ENCODE results near the gene PCDHGA9. TPM values are rescaled to one million over a fixed set of nuclear protein-coding genes. Genes with fewer than 3 reads are reported as not detected.
"Not testable (repeated sequence)": the region's sequence is repeated elsewhere in the genome, so short reads cannot be mapped to it uniquely, and the experiment has no call there.

The PCDHGA9 gene
- total RNA-seq, 2 donors from 2014 or later, result 4.9 to 8.2 TPM

DNA sequence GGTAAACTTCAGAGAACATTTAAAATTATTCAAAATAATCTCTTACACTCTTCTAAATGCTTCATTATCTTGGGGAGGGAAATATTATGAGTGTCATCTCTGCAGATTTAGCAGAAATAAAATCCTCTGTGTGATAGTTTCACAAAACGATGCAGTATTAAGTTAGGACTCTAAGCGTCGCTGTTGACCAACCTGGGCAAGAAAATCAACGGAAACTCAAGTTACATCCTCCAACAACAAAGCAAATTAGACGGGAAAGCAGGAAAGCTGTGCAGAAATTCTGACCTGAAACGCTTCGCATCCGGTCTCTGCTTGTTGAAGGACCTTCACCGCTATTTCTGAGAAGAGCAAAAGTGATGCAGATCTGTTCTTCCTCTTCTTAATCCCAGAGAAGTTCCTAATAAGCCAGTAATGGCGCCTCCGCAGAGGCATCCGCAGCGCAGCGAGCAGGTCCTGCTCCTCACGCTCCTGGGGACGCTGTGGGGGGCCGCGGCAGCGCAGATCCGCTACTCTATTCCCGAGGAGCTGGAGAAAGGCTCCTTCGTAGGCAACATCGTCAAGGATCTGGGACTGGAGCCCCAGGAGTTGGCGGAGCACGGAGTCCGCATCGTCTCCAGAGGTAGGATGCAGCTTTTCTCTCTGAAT, 28.8 kb upstream of the PCDHGA9 start, which contains the start of gene PCDHGA6:
TSS of gene PCDHGA6 (plus strand) at position 219 of the 645 bp plus-strand sequence. CDS start at position 412, 193 bp downstream.
- H3K4me3 ChIP-seq, result no peak within 1 kb of the TSS
- no peak within 1 kb of the TSS for H3K27ac ChIP-seq
- DNase-seq, result no peak
- H3K36me3 ChIP-seq (replicated peaks in 1 of 2; ENCODE audit: insufficient read depth in 1 of 2, low read depth in 2 of 2), result no peaks in the 10 kb centered on the region
- 12 to 27% methylated on average over 17 to 27 of the region's 27 CpGs for WGBS, 2 donors
- intact Hi-C loops (cut with DNase I), result no loop called here
- ATAC-seq, result no peak
- TF ChIP-seq, protein P1, sequence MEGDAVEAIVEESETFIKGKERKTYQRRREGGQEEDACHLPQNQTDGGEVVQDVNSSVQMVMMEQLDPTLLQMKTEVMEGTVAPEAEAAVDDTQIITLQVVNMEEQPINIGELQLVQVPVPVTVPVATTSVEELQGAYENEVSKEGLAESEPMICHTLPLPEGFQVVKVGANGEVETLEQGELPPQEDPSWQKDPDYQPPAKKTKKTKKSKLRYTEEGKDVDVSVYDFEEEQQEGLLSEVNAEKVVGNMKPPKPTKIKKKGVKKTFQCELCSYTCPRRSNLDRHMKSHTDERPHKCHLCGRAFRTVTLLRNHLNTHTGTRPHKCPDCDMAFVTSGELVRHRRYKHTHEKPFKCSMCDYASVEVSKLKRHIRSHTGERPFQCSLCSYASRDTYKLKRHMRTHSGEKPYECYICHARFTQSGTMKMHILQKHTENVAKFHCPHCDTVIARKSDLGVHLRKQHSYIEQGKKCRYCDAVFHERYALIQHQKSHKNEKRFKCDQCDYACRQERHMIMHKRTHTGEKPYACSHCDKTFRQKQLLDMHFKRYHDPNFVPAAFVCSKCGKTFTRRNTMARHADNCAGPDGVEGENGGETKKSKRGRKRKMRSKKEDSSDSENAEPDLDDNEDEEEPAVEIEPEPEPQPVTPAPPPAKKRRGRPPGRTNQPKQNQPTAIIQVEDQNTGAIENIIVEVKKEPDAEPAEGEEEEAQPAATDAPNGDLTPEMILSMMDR (IDR thresholded peaks at IDR 0.05), result peak in 4 of 7 experiments; percentile 19 to 36 (median 29)
- no peak for TF ChIP-seq POLR2A (IDR thresholded peaks at IDR 0.05)
- no peaks in the 10 kb centered on the region for H3K27me3 ChIP-seq
- H3K9me3 ChIP-seq, result peaks cover 0 to 81% (median 15%) of the 10 kb centered on the region in 3 donors
- H3K4me1 ChIP-seq, result no peaks in the 10 kb centered on the region

DNA sequence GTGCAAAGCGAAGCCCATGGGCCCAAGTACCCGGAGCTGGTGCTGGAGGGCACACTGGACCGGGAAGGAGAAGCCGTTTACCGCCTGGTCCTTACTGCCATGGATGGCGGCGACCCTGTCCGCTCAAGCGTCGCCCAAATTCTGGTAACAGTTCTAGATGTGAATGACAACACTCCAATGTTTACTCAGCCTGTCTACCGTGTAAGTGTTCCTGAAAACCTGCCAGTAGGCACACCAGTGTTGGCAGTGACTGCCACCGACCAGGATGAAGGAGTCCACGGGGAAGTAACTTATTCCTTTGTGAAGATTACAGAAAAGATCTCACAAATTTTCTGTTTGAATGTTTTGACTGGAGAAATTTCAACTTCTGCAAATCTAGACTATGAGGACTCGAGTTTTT, 28.0 kb upstream of the PCDHGA9 start:
- 49 to 66% methylated on average over 14 of the region's 14 CpGs for WGBS, 2 donors
- Histone ChIP-seq H3K27me3 (no peaks in the 10 kb centered on the region), H3K36me3 (replicated peaks in 1 of 2; ENCODE audit: insufficient read depth in 1 of 2, low read depth in 2 of 2) (no peaks in the 10 kb centered on the region), H3K9me3 (peaks cover 0 to 78% (median 15%) of the 10 kb centered on the region in 3 donors), H3K4me3 (no peak overlapping the region), H3K27ac (no peak overlapping the region), H3K4me1 (no peaks in the 10 kb centered on the region)
- no peak for ATAC-seq
- TF ChIP-seq, protein P1 (IDR thresholded peaks at IDR 0.05), result no peak
- no peak for TF ChIP-seq POLR2A (IDR thresholded peaks at IDR 0.05)
- intact Hi-C loops (cut with DNase I), result no loop called here
- no peak for DNase-seq

DNA sequence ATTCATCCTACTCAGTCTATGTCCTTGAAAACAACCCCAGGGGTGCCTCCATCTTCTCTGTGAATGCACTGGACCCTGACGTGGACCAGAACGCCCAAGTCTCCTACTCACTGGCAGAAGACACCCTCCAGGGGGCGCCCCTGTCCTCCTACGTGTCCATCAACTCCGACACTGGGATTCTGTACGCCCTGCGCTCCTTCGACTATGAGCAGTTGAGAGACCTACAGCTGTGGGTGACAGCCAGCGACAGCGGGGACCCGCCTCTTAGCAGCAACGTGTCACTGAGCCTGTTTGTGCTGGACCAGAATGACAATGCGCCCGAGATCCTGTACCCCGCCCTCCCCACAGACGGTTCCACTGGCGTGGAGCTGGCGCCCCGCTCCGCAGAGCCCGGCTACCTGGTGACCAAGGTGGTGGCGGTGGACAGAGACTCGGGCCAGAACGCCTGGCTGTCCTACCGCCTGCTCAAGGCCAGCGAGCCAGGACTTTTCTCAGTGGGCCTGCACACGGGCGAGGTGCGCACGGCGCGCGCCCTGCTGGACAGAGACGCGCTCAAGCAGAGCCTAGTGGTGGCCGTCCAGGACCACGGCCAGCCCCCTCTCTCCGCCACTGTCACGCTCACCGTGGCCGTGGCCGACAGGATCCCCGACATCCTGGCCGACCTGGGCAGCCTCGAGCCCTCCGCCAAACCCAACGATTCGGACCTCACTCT, 27.0 kb upstream of the PCDHGA9 start:
- peaks cover 0 to 68% (median 11%) of the 10 kb centered on the region in 3 donors for H3K9me3 ChIP-seq
- H3K4me1 ChIP-seq; H3K4me3 ChIP-seq; intact Hi-C loops (cut with DNase I); H3K27me3 ChIP-seq; H3K27ac ChIP-seq; H3K36me3 ChIP-seq (replicated peaks in 1 of 2; ENCODE audit: insufficient read depth in 1 of 2, low read depth in 2 of 2); DNase-seq; ATAC-seq: not testable (repeated sequence)
- 38 to 39% methylated on average over 11 to 44 of the region's 48 CpGs for WGBS, 2 donors

DNA sequence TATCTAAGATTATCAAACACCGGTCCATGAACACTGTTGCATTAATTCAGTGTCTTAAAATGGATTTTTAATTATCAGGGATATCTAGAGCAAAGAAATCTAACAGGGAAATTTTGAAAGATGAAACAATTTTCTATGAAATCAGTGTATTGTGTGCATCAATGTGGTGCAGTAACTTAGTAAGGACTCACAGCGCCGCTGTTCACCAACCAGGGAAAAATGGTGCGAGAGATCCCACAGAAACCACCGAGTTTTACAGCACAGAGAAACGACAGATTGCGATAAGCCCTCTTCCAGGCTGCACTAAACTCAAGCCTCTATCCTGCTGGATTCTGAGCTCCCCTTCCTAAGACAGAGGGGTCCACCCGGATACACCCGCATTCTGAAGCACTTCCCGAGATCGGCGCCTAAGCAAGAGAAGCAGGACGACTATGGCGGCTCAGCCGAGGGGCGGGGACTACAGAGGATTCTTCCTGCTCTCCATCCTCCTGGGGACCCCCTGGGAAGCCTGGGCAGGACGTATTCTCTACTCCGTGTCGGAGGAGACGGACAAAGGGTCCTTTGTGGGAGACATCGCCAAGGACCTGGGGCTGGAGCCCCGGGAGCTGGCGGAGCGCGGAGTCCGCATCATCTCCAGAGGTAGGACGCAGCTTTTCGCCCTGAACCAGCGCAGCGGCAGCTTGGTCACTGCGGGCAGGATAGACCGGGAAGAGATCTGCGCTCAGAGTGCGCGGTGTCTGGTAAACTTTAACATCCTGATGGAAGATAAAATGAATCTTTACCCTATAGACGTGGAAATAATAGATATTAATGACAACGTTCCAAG, 19.9 kb upstream of the PCDHGA9 start, which contains the start of gene PCDHGA7:
TSS of gene PCDHGA7 (plus strand) at position 274 of the 826 bp plus-strand sequence. CDS start at position 432, 158 bp downstream.
- WGBS, 2 donors, result 9 to 17% methylated on average over 24 to 37 of the region's 37 CpGs
- Histone ChIP-seq H3K9me3 (peaks cover 0 to 55% (median 3%) of the 10 kb centered on the region in 3 donors), H3K27ac (no peak within 1 kb of the TSS), H3K4me3 (peak within 1 kb of the TSS in 1 of 2 donors; percentile 0), H3K27me3 (no peaks in the 10 kb centered on the region), H3K36me3 (replicated peaks in 1 of 2; ENCODE audit: insufficient read depth in 1 of 2, low read depth in 2 of 2) (no peaks in the 10 kb centered on the region), H3K4me1 (no peaks in the 10 kb centered on the region)
- intact Hi-C loops (cut with DNase I), result no loop called here
- ATAC-seq, result no peak
- DNase-seq, result no peak
- no peak for TF ChIP-seq POLR2A (IDR thresholded peaks at IDR 0.05)
- TF ChIP-seq, protein P1 (IDR thresholded peaks at IDR 0.05), result peak in 3 of 7 experiments; percentile 7 to 16 (median 16)

DNA sequence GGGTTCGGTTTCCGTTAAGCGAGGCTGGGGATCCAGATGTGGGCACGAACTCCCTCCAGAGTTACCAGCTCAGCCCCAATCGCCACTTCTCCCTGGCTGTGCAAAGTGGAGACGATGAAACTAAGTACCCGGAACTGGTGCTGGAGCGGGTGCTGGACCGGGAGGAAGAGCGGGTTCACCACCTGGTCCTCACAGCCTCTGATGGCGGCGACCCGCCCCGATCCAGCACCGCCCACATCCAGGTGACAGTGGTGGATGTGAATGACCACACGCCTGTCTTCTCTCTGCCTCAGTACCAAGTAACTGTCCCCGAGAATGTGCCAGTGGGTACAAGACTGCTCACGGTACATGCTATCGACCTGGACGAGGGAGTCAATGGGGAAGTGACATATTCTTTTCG, 19.2 kb upstream of the PCDHGA9 start:
- Histone ChIP-seq H3K27ac (no peak overlapping the region), H3K4me3 (no peak overlapping the region), H3K27me3 (no peaks in the 10 kb centered on the region), H3K4me1 (no peaks in the 10 kb centered on the region), H3K36me3 (replicated peaks in 1 of 2; ENCODE audit: insufficient read depth in 1 of 2, low read depth in 2 of 2) (no peaks in the 10 kb centered on the region), H3K9me3 (peaks cover 0 to 56% (median 3%) of the 10 kb centered on the region in 3 donors)
- no peak for ATAC-seq
- no peak for DNase-seq
- WGBS, 2 donors, result 27 to 35% methylated on average over 14 to 21 of the region's 21 CpGs
- intact Hi-C loops (cut with DNase I), result no loop called here
- no peak for TF ChIP-seq POLR2A (IDR thresholded peaks at IDR 0.05)
- TF ChIP-seq, protein P1 (IDR thresholded peaks at IDR 0.05), result no peak

All from body of pancreas (tissue), 4 donors.